HCT116 (cell line): ENCODE measurements around the gene DIPK1B. TPM values are rescaled to one million over a fixed set of nuclear protein-coding genes. Genes with fewer than 3 reads are reported as not detected.

Experiments
- ATAC-seq: fragments of 200-7000 bp; cut with Tn5 transposase; 2 replicates; pipeline ENCODE4 v1.9.1; 2020; ENCODE audit warnings: mild to moderate bottlenecking, moderate library complexity
- BruUV-seq: library from RNA; stranded (reverse); fragments of 400-500 nt; replicated peaks from 2 replicates; lab custom pipeline; 2021; lab: Mats Ljungman, UMichigan
- CTCF ChIA-PET: fragments of 300-600 bp; sonication (Branson Sonifier 250); formaldehyde crosslinking; loops from one replicate; lab custom pipeline; 2021; ENCODE audit warnings: antibody characterized with exemption; lab: Charles Lee
- POLR2A ChIA-PET: fragments of 300-600, 350-600 bp; sonication (Branson Sonifier 250); formaldehyde crosslinking; loops from one replicate; lab custom pipeline; 2021; ENCODE audit warnings: antibody characterized with exemption; lab: Charles Lee
- RAD21 ChIA-PET, 2 experiments: fragments of 300-600 bp; sonication (Branson Sonifier 250); formaldehyde crosslinking; loops; one replicate each; lab custom pipeline; 2023; ENCODE audit warnings: low total read pairs in 2 of 2; ENCODE audit not compliant: uncharacterized antibody in 2 of 2, unreplicated experiment in 2 of 2, low non-redundant PET in 1 of 2; lab: Charles Lee
- DNase-seq: peaks from one replicate; pipeline ENCODE4 v3.0.0-alpha.2; 2010; ENCODE audit warnings: low read depth, low spot score
- H2AFZ ChIP-seq: fragments of 200-600 bp; shearing (Covaris generic), sonication (generic); 2 replicates; pipeline ENCODE4 v1.6.1; 2017; ENCODE audit warnings: low read depth, mixed run types, mixed read lengths, antibody characterized with exemption, low read length; ENCODE audit not compliant: poor library complexity, severe bottlenecking
- H3K27ac ChIP-seq: 2 replicates; pipeline ENCODE4 v1.5.1; 2012; ENCODE audit warnings: low read depth, low read length
- H3K27me3 ChIP-seq: fragments of 200-600 bp; sonication (generic); 2 replicates; pipeline ENCODE4 v1.6.1; 2016; ENCODE audit warnings: mixed run types, low read length, mixed read lengths; ENCODE audit not compliant: insufficient read depth
- H3K36me3 ChIP-seq, 2 experiments: fragments of 200-500 bp in 1 of 2; fragments of 200-600 bp in 1 of 2; sonication (Bioruptor generic) in 1 of 2; sonication (generic) in 1 of 2; 2 replicates each; pipeline versions ENCODE4 v1.5.1 to v1.6.1; 2014 to 2016; ENCODE audit warnings: low read length in 2 of 2, inconsistent platforms in 1 of 2, mixed read lengths in 1 of 2, mixed run types in 1 of 2; ENCODE audit not compliant: insufficient read depth in 2 of 2, control insufficient read depth in 1 of 2
- H3K4me1 ChIP-seq, 2 experiments: fragments of 200-600 bp in 1 of 2; sonication (generic) in 1 of 2; 2 replicates each; pipeline versions ENCODE4 v1.5.1 to v1.6.1; 2012 to 2017; ENCODE audit warnings: low read length in 2 of 2, inconsistent platforms in 1 of 2, mild to moderate bottlenecking in 1 of 2, mixed read lengths in 1 of 2, mixed run types in 1 of 2, moderate library complexity in 1 of 2; ENCODE audit not compliant: insufficient read depth in 2 of 2, control insufficient read depth in 1 of 2
- H3K4me2 ChIP-seq: fragments of 200-600 bp; sonication (generic); 2 replicates; pipeline ENCODE4 v1.6.1; 2017; ENCODE audit warnings: mixed run types, low read length, mixed read lengths
- H3K4me3 ChIP-seq, 2 experiments: fragments of 200-600 bp in 1 of 2; sonication (generic) in 1 of 2; replicated peaks in 1 of 2; 2 replicates each; pipeline ENCODE4 v1.5.1; 2011 to 2016; ENCODE audit warnings: low read length in 2 of 2, control low read depth in 1 of 2, low read depth in 1 of 2, mild to moderate bottlenecking in 1 of 2, mixed read lengths in 1 of 2, mixed run types in 1 of 2
- H3K79me2 ChIP-seq: fragments of 200-600 bp; sonication (generic); 2 replicates; pipeline ENCODE4 v1.6.1; 2017; ENCODE audit warnings: mild to moderate bottlenecking, mixed run types, low read length, moderate library complexity, mixed read lengths; ENCODE audit not compliant: insufficient read depth
- H3K9ac ChIP-seq: fragments of 200-600 bp; sonication (generic); 2 replicates; pipeline ENCODE4 v1.6.1; 2016; ENCODE audit warnings: low read length, mixed read lengths
- H3K9me2 ChIP-seq: fragments of 200-600 bp; sonication (generic), shearing (Covaris generic); 2 replicates; pipeline ENCODE4 v1.6.1; 2017; ENCODE audit warnings: mixed run types, mild to moderate bottlenecking, moderate library complexity; ENCODE audit not compliant: insufficient read depth
- H3K9me3 ChIP-seq, 2 experiments: fragments of 200-500 bp in 1 of 2; fragments of 200-600 bp in 1 of 2; sonication (Bioruptor generic) in 1 of 2; sonication (generic) in 1 of 2; 2 replicates each; pipeline ENCODE4 v1.6.1; 2014 to 2017; ENCODE audit warnings: low read length in 2 of 2, mixed read lengths in 2 of 2, inconsistent platforms in 1 of 2, low read depth in 1 of 2, mild to moderate bottlenecking in 1 of 2, mixed run types in 1 of 2, moderate library complexity in 1 of 2; ENCODE audit not compliant: control insufficient read depth in 1 of 2, insufficient read depth in 1 of 2
- H4K20me1 ChIP-seq: fragments of 200-600 bp; sonication (generic), shearing (Covaris generic); 2 replicates; pipeline ENCODE4 v1.6.1; 2017; ENCODE audit warnings: mixed run types, mild to moderate bottlenecking, moderate library complexity; ENCODE audit not compliant: insufficient read depth
- ATF3 ChIP-seq: IDR thresholded peaks from 2 replicates; pipeline ENCODE4 v1.6.1; 2012
- CEBPB ChIP-seq: IDR thresholded peaks from 2 replicates; pipeline ENCODE4 v1.6.1; 2012; ENCODE audit warnings: low read depth
- CTCF ChIP-seq, 3 experiments: fragments of 200-600 bp in 1 of 3; sonication (generic) in 1 of 3; IDR thresholded peaks in 2 of 3; conservative IDR thresholded peaks in 1 of 3; 2 replicates each; pipeline ENCODE4 v1.5.1; 2012 to 2017; ENCODE audit warnings: low read depth in 2 of 3, low read length in 2 of 3, antibody characterized with exemption in 1 of 3, borderline replicate concordance in 1 of 3, control low read depth in 1 of 3, mild to moderate bottlenecking in 1 of 3, mixed read lengths in 1 of 3, mixed run types in 1 of 3, moderate library complexity in 1 of 3; ENCODE audit not compliant: insufficient read depth in 1 of 3
- EGR1 ChIP-seq: IDR thresholded peaks from 2 replicates; pipeline ENCODE4 v1.6.1; 2012; ENCODE audit warnings: low read depth
- EZH2phosphoT487 ChIP-seq: fragments of 200-600 bp; IDR thresholded peaks from 2 replicates; pipeline ENCODE4 v1.6.1; 2018; ENCODE audit warnings: antibody characterized with exemption, borderline replicate concordance
- FOSL1 ChIP-seq: IDR thresholded peaks from 2 replicates; pipeline ENCODE4 v1.6.1; 2012; ENCODE audit warnings: low read depth
- MAX ChIP-seq: IDR thresholded peaks from 2 replicates; pipeline ENCODE4 v1.6.1; 2012
- POLR2A ChIP-seq: IDR thresholded peaks from 2 replicates; pipeline ENCODE4 v1.7.0; 2011; ENCODE audit warnings: borderline replicate concordance; ENCODE audit not compliant: insufficient read depth, insufficient read length; ENCODE audit errors: extremely low read depth
- POLR2AphosphoS5 ChIP-seq: IDR thresholded peaks from 2 replicates; pipeline ENCODE4 v1.6.1; 2011; ENCODE audit warnings: mild to moderate bottlenecking, low read depth, low read length, moderate library complexity
- RAD21 ChIP-seq: IDR thresholded peaks from 2 replicates; pipeline ENCODE4 v1.6.1; 2012; ENCODE audit warnings: low read depth, mild to moderate bottlenecking
- ZBTB33 ChIP-seq: IDR thresholded peaks from 2 replicates; pipeline ENCODE4 v1.6.1; 2011; ENCODE audit warnings: mild to moderate bottlenecking, low read length, moderate library complexity; ENCODE audit not compliant: insufficient replicate concordance; ENCODE audit errors: extremely low read depth
- ZFX ChIP-seq: fragments of 450-650 bp; IDR thresholded peaks from 2 replicates; pipeline ENCODE4 v1.6.1; 2017
- ZNF274 ChIP-seq: fragments of 200-500 bp; sonication (Bioruptor generic); IDR thresholded peaks from 2 replicates; pipeline ENCODE4 v1.6.1; 2014; ENCODE audit warnings: mild to moderate bottlenecking, low read depth, low read length, inconsistent platforms
- intact Hi-C: fragments of 100-400 bp; cut with micrococcal nuclease; formaldehyde crosslinking; loops from 2 replicates; pipeline ENCODE4 v1.10.0; 2022
- total RNA-seq: library from RNA; stranded (reverse); gene quantifications from one replicate; pipeline ENCODE4 v1.2.1, GENCODE V29; 2021; ENCODE audit not compliant: unreplicated experiment

DIPK1B gene
- total RNA-seq, 1 experiment from 2014 or later: 15.6 TPM

GRCh38 chr9:136690104-136690805, 22.1 kb upstream of the DIPK1B start:
- Histone ChIP-seq H3K4me3 (no peak overlapping the region), H4K20me1 (no peaks in the 10 kb centered on the region), H3K9ac (no peak overlapping the region), H3K9me3 (no peaks in the 10 kb centered on the region), H3K79me2 (peaks cover 16% of the 10 kb centered on the region), H3K4me2 (peak overlapping the region; percentile 33), H3K36me3 (no peaks in the 10 kb centered on the region), H2AFZ (no peak overlapping the region), H3K4me1 (peaks cover 54 to 77% of the 10 kb centered on the region in 2 experiments), H3K9me2 (no peaks in the 10 kb centered on the region), H3K27ac (peak overlapping the region; percentile 24; the same call in 1 of the 2 replicates), H3K27me3 (no peaks in the 10 kb centered on the region)
- DNase-seq: no peak
- intact Hi-C loops: no loop called here
- BruUV-seq: no TSS peak
- ATAC-seq: no peak
- TF ChIP-seq FOSL1 (no peak), ZFX (peak; percentile 29; the same call in 1 of the 2 replicates), CEBPB (no peak), RAD21 (no peak), POLR2AphosphoS5 (no peak), POLR2A (no peak), ATF3 (no peak), EZH2phosphoT487 (no peak), ZNF274 (no peak)
- RAD21 ChIA-PET: no interaction called here
- CTCF ChIA-PET: no interaction called here
- POLR2A ChIA-PET: no interaction called here

GRCh38 chr9:136690806-136691261, 21.5 kb upstream of the DIPK1B start:
- H3K27ac ChIP-seq: peak overlapping the region; percentile 24; the same call in 1 of the 2 replicates
- RAD21 ChIA-PET: no interaction called here
- TF ChIP-seq MAX (no peak), CTCF (IDR thresholded peaks at IDR 0.05 in 2 of 3, conservative IDR thresholded peaks at IDR 0.05 in 1 of 3; ENCODE audit: borderline replicate concordance in 1 of 3, insufficient read depth in 1 of 3, low read depth in 2 of 3, low read length in 2 of 3) (no peak), ZBTB33 (no peak), POLR2A (no peak), EGR1 (no peak), FOSL1 (no peak)

More at GRCh38 chr9:136690806-136691261, 21.5 kb upstream of the DIPK1B start:
- peaks cover 10% of the 10 kb centered on the region for H3K79me2 ChIP-seq
- H3K4me3 ChIP-seq: no peak overlapping the region
- no peaks in the 10 kb centered on the region for H3K9me2 ChIP-seq
- H3K9me3 ChIP-seq: no peaks in the 10 kb centered on the region
- peaks cover 54 to 77% of the 10 kb centered on the region in 2 experiments for H3K4me1 ChIP-seq
- no peaks in the 10 kb centered on the region for H4K20me1 ChIP-seq
- peak overlapping the region; percentile 33 for H3K4me2 ChIP-seq
- ChIA-PET POLR2A (no interaction called here), CTCF (no interaction called here)
- intact Hi-C loops: no loop called here
- no peak overlapping the region for H2AFZ ChIP-seq
- DNase-seq (no peak), ATAC-seq (no peak)
- no peaks in the 10 kb centered on the region for H3K36me3 ChIP-seq
- no peaks in the 10 kb centered on the region for H3K27me3 ChIP-seq
- BruUV-seq: no TSS peak
- H3K9ac ChIP-seq: no peak overlapping the region
